HFFc6 (cell line): ENCODE measurements around the gene BMP10. TPM values are rescaled to one million over a fixed set of nuclear protein-coding genes. Genes with fewer than 3 reads are reported as not detected.

ENCODE experiments used
- DNase-seq: peaks from one replicate; pipeline ENCODE4 v3.0.0-alpha.2; 2018
- H3K27ac Mint-ChIP-seq: 2 replicates; pipeline ENCODE4 v1.8.0; 2020; ENCODE audit warnings: mild to moderate bottlenecking, mixed read lengths
- H3K27me3 Mint-ChIP-seq: 2 replicates; pipeline ENCODE4 v1.8.0; 2021; ENCODE audit warnings: mild to moderate bottlenecking, moderate library complexity, mixed read lengths; ENCODE audit not compliant: insufficient read depth
- H3K36me3 Mint-ChIP-seq: 2 replicates; pipeline ENCODE4 v1.8.0; 2021; ENCODE audit warnings: low read depth, mixed read lengths
- H3K4me1 Mint-ChIP-seq: 2 replicates; pipeline ENCODE4 v1.8.0; 2020; ENCODE audit warnings: low read depth, mixed read lengths
- H3K4me3 Mint-ChIP-seq: 2 replicates; pipeline ENCODE4 v1.8.0; 2020; ENCODE audit warnings: mild to moderate bottlenecking, moderate library complexity, mixed read lengths
- H3K9me3 Mint-ChIP-seq: 2 replicates; pipeline ENCODE4 v1.8.0; 2020; ENCODE audit warnings: mild to moderate bottlenecking, mixed read lengths
- CTCF ChIP-seq: fragments of 200-600 bp; sonication (generic); IDR thresholded peaks from 2 replicates; pipeline ENCODE4 v1.5.0; 2021; ENCODE audit warnings: antibody characterized with exemption, mild to moderate bottlenecking
- total RNA-seq, 6 experiments: library from RNA; stranded (reverse); fragmentation: NEBNext Ultra II Directional; extraction: Animal tissue kit (Norgen Biotek cat#: 25700); gene quantifications; 2 replicates in 1 of 6; 3 replicates in 5 of 6; pipeline ENCODE4 v1.2.3, GENCODE V29; 2021

BMP10 gene
- total RNA-seq, 6 experiments from 2014 or later = not detected

GRCh38 chr2:68850524-68850923 is 20.7 kb downstream of the BMP10 start:
- TF ChIP-seq CTCF = no peak
- DNase-seq = no peak
- H3K27me3 Mint-ChIP-seq = peaks cover 34% of the 10 kb centered on the region
- H3K4me1 Mint-ChIP-seq = peaks cover 6% of the 10 kb centered on the region; the same call in 1 of the 2 replicates
- H3K4me3 Mint-ChIP-seq = no peak overlapping the region
- no peaks in the 10 kb centered on the region for H3K36me3 Mint-ChIP-seq
- H3K9me3 Mint-ChIP-seq = no peaks in the 10 kb centered on the region
- H3K27ac Mint-ChIP-seq = no peak overlapping the region

DNA sequence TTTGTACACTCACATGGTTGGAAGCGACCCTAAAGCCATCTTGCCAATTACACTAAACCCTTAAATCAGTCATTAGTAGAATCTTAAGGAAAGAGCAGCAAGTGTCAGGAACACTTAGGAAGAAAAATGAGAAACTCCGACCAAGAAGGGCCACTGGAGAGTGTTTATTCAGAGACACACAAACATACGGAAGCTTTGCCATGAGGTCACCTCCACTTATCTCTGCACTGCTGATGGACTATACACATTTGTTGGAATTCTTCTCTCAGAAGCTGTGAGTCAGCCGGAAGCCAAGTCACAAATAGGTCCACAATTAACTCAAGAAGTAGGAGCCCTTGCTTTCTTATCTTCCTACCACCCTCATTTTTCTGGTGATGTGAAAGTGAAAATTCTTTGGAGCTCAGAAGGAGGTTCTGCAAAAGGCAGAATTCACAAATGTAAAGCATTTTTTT is 21.6 kb downstream of the BMP10 start:
- no peak for DNase-seq
- no peaks in the 10 kb centered on the region for H3K9me3 Mint-ChIP-seq

DNA sequence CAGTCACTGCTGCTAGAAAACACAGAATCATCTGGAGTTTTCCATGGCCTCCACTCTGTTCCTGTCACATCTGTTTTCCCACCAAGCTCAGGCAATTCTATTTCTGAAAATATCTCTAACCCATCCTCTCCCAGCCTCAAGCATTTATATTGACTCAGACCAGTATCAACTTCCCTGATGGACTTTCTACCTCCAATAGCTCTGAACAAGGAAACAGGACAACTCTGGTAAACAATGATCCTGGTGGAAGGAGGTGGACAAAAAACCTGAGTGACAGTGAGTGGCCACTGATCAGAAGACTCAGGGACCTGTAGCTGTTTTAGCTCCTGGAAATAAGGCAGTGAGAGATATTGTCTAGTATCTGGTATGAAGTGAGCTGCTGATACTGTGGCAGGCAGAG is 23.4 kb downstream of the BMP10 start:
- H3K4me3 Mint-ChIP-seq = no peak overlapping the region
- H3K27ac Mint-ChIP-seq = no peak overlapping the region
- H3K4me1 Mint-ChIP-seq = peaks cover 6% of the 10 kb centered on the region; the same call in 1 of the 2 replicates
- no peaks in the 10 kb centered on the region for H3K9me3 Mint-ChIP-seq
- H3K27me3 Mint-ChIP-seq = peaks cover 36% of the 10 kb centered on the region
- no peak for DNase-seq
- H3K36me3 Mint-ChIP-seq = no peaks in the 10 kb centered on the region
- no peak for TF ChIP-seq CTCF

More for the DNA sequence above, 21.6 kb downstream of the BMP10 start:
- H3K4me1 Mint-ChIP-seq = peaks cover 6% of the 10 kb centered on the region; the same call in 1 of the 2 replicates
- peaks cover 32% of the 10 kb centered on the region for H3K27me3 Mint-ChIP-seq
- no peak overlapping the region for H3K27ac Mint-ChIP-seq
- H3K36me3 Mint-ChIP-seq = no peaks in the 10 kb centered on the region
- TF ChIP-seq CTCF = no peak
- no peak overlapping the region for H3K4me3 Mint-ChIP-seq

DNA sequence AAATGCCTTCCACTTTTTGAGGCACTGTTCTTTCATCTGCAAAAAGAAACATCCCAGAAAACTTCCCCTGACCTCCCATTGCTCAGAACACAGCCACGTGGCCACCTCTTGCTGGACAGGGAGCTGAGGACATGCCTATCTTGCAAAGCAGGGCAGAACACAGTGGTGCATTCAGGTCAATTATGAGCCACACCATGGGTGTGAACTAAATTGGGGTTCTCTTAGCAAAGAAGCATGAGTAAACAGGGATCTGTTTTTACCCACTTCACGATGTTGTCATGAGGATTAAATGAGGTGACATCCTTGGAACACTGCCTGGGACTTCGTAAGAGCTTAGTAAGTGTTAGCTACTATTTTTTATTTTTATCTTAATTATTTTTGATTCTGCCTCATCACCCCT is 25.1 kb downstream of the BMP10 start:
- Mint-ChIP-seq H3K4me1 (peaks cover 6% of the 10 kb centered on the region; the same call in 1 of the 2 replicates), H3K9me3 (no peaks in the 10 kb centered on the region), H3K4me3 (no peak overlapping the region), H3K27me3 (peaks cover 36% of the 10 kb centered on the region), H3K36me3 (no peaks in the 10 kb centered on the region), H3K27ac (no peak overlapping the region)
- no peak for DNase-seq
- no peak for TF ChIP-seq CTCF

GRCh38 chr2:68845043-68845442 is 26.2 kb downstream of the BMP10 start:
- H3K27ac Mint-ChIP-seq = no peak overlapping the region
- no peak for DNase-seq
- TF ChIP-seq CTCF = no peak
- peaks cover 6% of the 10 kb centered on the region; the same call in 1 of the 2 replicates for H3K4me1 Mint-ChIP-seq
- no peaks in the 10 kb centered on the region for H3K36me3 Mint-ChIP-seq
- H3K4me3 Mint-ChIP-seq = no peak overlapping the region
- H3K27me3 Mint-ChIP-seq = peaks cover 29% of the 10 kb centered on the region
- H3K9me3 Mint-ChIP-seq = no peaks in the 10 kb centered on the region
